NCI-H774 (cell line): Measurements from ENCODE around the gene SEZ6L.

Experiments
- DNase-seq: peaks from one replicate; lab custom pipeline; 2025; lab: John Stamatoyannopoulos, UW

SEZ6L gene

GRCh38 chr22:26182723-26183122 is 13.5 kb downstream of the SEZ6L start:
- DNase-seq: no peak

GRCh38 chr22:26185190-26185589 is 15.9 kb downstream of the SEZ6L start:
- DNase-seq: no peak

GRCh38 chr22:26188341-26188740 is 19.1 kb downstream of the SEZ6L start:
- DNase-seq: no peak

GRCh38 chr22:26194313-26194712 is 25.1 kb downstream of the SEZ6L start:
- no peak for DNase-seq

- DNase-seq: no peak
These were observed 25.6 kb downstream of the SEZ6L start for GRCh38 chr22:26194877-26195276.

- no peak for DNase-seq
These were observed 27.4 kb downstream of the SEZ6L start for GRCh38 chr22:26196657-26197056.

GRCh38 chr22:26197425-26197824 is 28.2 kb downstream of the SEZ6L start:
- no peak for DNase-seq

GRCh38 chr22:26199665-26200064 is 30.4 kb downstream of the SEZ6L start:
- no peak for DNase-seq

- no peak for DNase-seq
These were observed 33.1 kb downstream of the SEZ6L start for GRCh38 chr22:26202280-26202924.

GRCh38 chr22:26205494-26205893 is 36.2 kb downstream of the SEZ6L start:
- DNase-seq: no peak

GRCh38 chr22:26210334-26210733 is 41.1 kb downstream of the SEZ6L start:
- DNase-seq: no peak

GRCh38 chr22:26213826-26214225 is 44.6 kb downstream of the SEZ6L start:
- DNase-seq: no peak

- no peak for DNase-seq
These were observed 45.2 kb downstream of the SEZ6L start for GRCh38 chr22:26214466-26214865.

GRCh38 chr22:26215736-26216135 is 46.5 kb downstream of the SEZ6L start:
- DNase-seq: no peak

- DNase-seq: no peak
These were observed 55.9 kb downstream of the SEZ6L start for GRCh38 chr22:26225207-26225606.

- no peak for DNase-seq
These were observed 57.5 kb downstream of the SEZ6L start for GRCh38 chr22:26226538-26227297.

GRCh38 chr22:26229910-26230309 is 60.6 kb downstream of the SEZ6L start:
- no peak for DNase-seq

- no peak for DNase-seq
These were observed 65.0 kb downstream of the SEZ6L start for GRCh38 chr22:26234296-26234695.

GRCh38 chr22:26235792-26236487 is 66.7 kb downstream of the SEZ6L start:
- no peak for DNase-seq

GRCh38 chr22:26236991-26237390 is 67.7 kb downstream of the SEZ6L start:
- no peak for DNase-seq

- DNase-seq: no peak
These were observed 69.3 kb downstream of the SEZ6L start for GRCh38 chr22:26238596-26238995.

- DNase-seq: no peak
These were observed 70.3 kb downstream of the SEZ6L start for GRCh38 chr22:26239581-26239980.

GRCh38 chr22:26241361-26241760 is 72.1 kb downstream of the SEZ6L start:
- DNase-seq: no peak
